ENCODE data around the gene STXBP6. TPM values are rescaled to one million over a fixed set of nuclear protein-coding genes. Genes with fewer than 3 reads are reported as not detected.

STXBP6 gene
- total RNA-seq, 2 donors from 2014 or later, result not detected

- Mint-ChIP-seq H3K4me3 (no peak overlapping the region), H3K36me3 (ENCODE audit: insufficient read depth in 2 of 2) (no peaks in the 10 kb centered on the region), H3K9me3 (no peaks in the 10 kb centered on the region), H3K4me1 (ENCODE audit: low read depth) (no peaks in the 10 kb centered on the region), H3K27me3 (ENCODE audit: low read depth) (no peaks in the 10 kb centered on the region), H3K27ac (no peak overlapping the region)
- ATAC-seq (replicated peaks in 1 of 2), result no peak
- DNase-seq, result no peak
Observed at GRCh38 chr14:24866067-24866639, 183.8 kb downstream of the STXBP6 start.

DNA sequence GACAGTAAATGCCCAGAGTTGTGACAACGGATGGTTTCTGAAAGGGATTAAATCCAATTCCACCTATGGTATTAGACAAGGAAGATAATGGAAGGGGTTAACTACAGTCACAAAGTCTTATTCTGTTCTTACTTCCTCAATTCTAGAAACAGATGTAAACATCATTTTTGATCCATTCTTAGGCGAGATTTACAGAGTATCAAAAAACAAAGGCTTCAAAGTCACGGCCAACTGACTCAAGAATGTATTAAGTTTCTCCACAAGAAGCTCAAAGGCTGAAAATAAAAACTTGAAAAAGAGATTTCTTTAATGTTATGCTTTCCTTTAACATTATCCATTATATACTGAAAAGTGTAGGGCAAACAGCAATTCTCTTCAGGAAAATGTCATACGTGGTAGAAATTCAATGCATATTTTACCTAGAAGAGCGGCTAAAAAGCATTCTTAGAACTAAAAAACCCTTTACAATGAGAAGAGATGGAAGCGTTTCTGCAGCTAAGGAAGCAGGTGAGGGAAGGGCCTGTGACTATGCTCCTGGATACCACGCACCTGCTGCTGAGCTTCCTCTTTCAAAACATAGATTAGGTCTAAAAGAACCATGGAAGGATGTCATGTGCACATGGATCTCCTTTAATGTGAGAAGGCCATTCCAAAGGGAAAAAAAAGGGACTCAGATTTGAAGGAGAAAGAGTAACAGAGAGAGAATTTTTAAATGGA is 185.8 kb downstream of the STXBP6 start:
- no peaks in the 10 kb centered on the region for H3K4me1 Mint-ChIP-seq (ENCODE audit: low read depth)

GRCh38 chr14:24861083-24861630 is 188.8 kb downstream of the STXBP6 start:
- Mint-ChIP-seq H3K27ac (no peak overlapping the region), H3K4me1 (ENCODE audit: low read depth) (no peaks in the 10 kb centered on the region), H3K4me3 (no peak overlapping the region), H3K36me3 (ENCODE audit: insufficient read depth in 2 of 2) (no peaks in the 10 kb centered on the region), H3K27me3 (ENCODE audit: low read depth) (peaks cover 20% of the 10 kb centered on the region), H3K9me3 (no peaks in the 10 kb centered on the region)
- no peak for DNase-seq
- ATAC-seq (replicated peaks in 1 of 2), result no peak

More for the DNA sequence above, 185.8 kb downstream of the STXBP6 start:
- no peak for ATAC-seq (replicated peaks in 1 of 2)
- H3K27me3 Mint-ChIP-seq (ENCODE audit: low read depth), result peaks cover 12% of the 10 kb centered on the region
- H3K27ac Mint-ChIP-seq, result no peak overlapping the region
- DNase-seq, result no peak
- no peaks in the 10 kb centered on the region for H3K36me3 Mint-ChIP-seq (ENCODE audit: insufficient read depth in 2 of 2)
- H3K4me3 Mint-ChIP-seq, result no peak overlapping the region
- no peaks in the 10 kb centered on the region for H3K9me3 Mint-ChIP-seq

DNA sequence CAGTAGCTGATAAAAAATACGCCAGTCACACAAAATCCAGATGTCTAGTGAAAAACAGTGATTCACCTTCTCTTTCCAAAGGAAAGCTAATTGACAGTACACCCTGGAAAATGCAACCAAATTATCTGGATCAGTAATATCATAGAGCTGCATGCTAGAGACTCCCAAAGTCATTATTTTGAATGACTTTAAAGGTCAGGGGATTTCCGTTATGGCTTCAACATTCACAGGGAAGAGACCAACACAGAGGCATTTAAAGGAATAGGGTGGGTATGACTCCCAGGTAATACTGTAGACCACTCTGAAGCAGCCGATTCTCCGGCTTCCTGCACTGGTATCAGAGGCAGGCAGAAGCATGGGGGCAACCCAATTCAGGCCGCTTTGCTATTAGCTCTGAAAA is 190.4 kb downstream of the STXBP6 start:
- Mint-ChIP-seq H3K36me3 (ENCODE audit: insufficient read depth in 2 of 2) (no peaks in the 10 kb centered on the region), H3K27ac (no peak overlapping the region), H3K4me3 (no peak overlapping the region), H3K27me3 (ENCODE audit: low read depth) (peaks cover 20% of the 10 kb centered on the region), H3K4me1 (ENCODE audit: low read depth) (no peaks in the 10 kb centered on the region), H3K9me3 (no peaks in the 10 kb centered on the region)
- ATAC-seq (replicated peaks in 1 of 2) (no peak), DNase-seq (no peak)

DNA sequence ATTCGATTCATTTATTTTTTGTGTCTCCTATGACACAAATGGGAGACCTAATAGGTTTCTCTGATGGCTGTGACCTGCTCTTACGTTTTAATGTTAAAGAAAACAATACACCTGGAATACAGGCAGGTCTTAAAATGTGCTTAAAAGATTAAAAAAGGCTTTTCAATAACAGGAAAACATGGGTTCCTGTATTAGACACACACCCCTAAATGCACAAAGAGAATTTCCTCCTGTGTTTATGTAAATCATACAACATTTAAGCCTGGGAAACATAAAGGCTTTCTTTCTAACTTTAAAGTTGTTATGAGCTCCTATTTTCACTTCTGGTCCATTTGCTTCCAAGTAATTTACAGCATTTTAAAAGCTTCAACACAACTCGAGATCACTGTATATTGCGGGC is 191.3 kb downstream of the STXBP6 start:
- DNase-seq, result no peak
- Mint-ChIP-seq H3K27me3 (ENCODE audit: low read depth) (peaks cover 25% of the 10 kb centered on the region), H3K4me1 (ENCODE audit: low read depth) (no peaks in the 10 kb centered on the region), H3K36me3 (ENCODE audit: insufficient read depth in 2 of 2) (no peaks in the 10 kb centered on the region), H3K27ac (no peak overlapping the region), H3K9me3 (no peaks in the 10 kb centered on the region), H3K4me3 (no peak overlapping the region)
- ATAC-seq (replicated peaks in 1 of 2), result no peak

GRCh38 chr14:24858052-24858451 is 191.9 kb downstream of the STXBP6 start:
- ATAC-seq (replicated peaks in 1 of 2) (no peak), DNase-seq (no peak)
- Mint-ChIP-seq H3K36me3 (ENCODE audit: insufficient read depth in 2 of 2) (no peaks in the 10 kb centered on the region), H3K27ac (no peak overlapping the region), H3K27me3 (ENCODE audit: low read depth) (peaks cover 29% of the 10 kb centered on the region), H3K9me3 (no peaks in the 10 kb centered on the region), H3K4me3 (no peak overlapping the region), H3K4me1 (ENCODE audit: low read depth) (no peaks in the 10 kb centered on the region)

DNA sequence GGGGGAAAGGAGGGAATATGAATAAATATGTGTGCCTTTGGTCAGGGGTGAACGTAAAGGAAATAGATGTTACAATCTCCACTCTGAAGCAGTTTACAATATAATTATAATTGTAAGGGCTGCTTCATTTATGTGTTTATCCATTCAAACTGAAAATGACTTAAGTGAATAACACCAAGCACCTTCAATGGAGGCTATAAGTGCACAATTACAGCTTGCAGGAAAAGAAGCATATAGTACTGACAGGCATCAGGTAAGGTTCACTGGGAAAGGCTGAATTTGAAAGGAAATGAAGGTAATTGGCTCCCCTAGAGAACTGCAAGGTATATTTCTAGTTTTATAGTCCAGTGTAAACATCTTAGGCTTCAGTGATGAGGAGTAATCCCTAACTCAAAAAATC is 192.7 kb downstream of the STXBP6 start:
- no peak overlapping the region for H3K27ac Mint-ChIP-seq
- no peaks in the 10 kb centered on the region for H3K4me1 Mint-ChIP-seq (ENCODE audit: low read depth)
- H3K36me3 Mint-ChIP-seq (ENCODE audit: insufficient read depth in 2 of 2), result no peaks in the 10 kb centered on the region
- no peaks in the 10 kb centered on the region for H3K9me3 Mint-ChIP-seq
- H3K4me3 Mint-ChIP-seq, result no peak overlapping the region
- ATAC-seq (replicated peaks in 1 of 2) (no peak), DNase-seq (no peak)
- peaks cover 29% of the 10 kb centered on the region for H3K27me3 Mint-ChIP-seq (ENCODE audit: low read depth)

GRCh38 chr14:24853446-24853845 is 196.5 kb downstream of the STXBP6 start:
- Mint-ChIP-seq H3K4me1 (ENCODE audit: low read depth) (no peaks in the 10 kb centered on the region), H3K4me3 (no peak overlapping the region), H3K27ac (no peak overlapping the region), H3K27me3 (ENCODE audit: low read depth) (peaks cover 17% of the 10 kb centered on the region), H3K9me3 (no peaks in the 10 kb centered on the region), H3K36me3 (ENCODE audit: insufficient read depth in 2 of 2) (no peaks in the 10 kb centered on the region)
- no peak for DNase-seq
- ATAC-seq (replicated peaks in 1 of 2), result no peak

DNA sequence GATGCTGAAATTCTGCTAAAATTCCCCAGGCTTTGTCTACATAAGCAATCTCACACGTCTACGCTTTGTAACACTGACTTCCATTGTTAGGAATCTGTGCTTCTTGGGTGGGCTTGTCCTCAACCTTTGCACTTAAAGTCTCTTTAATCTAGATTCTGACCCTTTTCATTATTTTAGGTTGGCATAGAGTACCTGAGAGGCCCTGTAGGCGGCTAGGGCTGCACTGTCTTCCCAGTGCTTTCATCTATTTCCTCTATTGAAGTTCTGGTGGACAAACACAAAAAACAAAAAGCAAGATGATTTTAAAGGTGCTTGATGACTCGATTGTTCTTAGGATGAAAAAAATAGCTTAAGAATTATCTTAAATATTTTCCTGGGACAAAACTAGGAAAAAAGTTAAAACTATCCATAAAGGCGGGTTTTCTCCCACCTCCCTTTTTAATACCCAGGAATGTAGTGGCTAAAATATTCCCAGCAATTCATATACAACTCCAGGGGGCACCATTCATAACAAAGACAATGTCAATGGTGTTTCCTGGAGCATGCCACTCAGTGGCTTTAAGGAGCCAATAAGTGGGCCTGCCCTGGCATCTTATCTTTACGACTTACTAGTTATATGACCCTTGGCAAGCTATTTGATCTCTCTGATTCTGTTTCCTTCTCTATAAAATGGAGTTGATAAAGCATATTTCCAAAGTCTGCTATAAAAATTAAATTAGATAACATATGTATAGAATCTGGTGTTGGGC is 197.5 kb downstream of the STXBP6 start:
- no peak for DNase-seq
- Mint-ChIP-seq H3K4me3 (no peak overlapping the region), H3K36me3 (ENCODE audit: insufficient read depth in 2 of 2) (no peaks in the 10 kb centered on the region), H3K27me3 (ENCODE audit: low read depth) (peaks cover 21% of the 10 kb centered on the region), H3K27ac (no peak overlapping the region), H3K9me3 (no peaks in the 10 kb centered on the region), H3K4me1 (ENCODE audit: low read depth) (no peaks in the 10 kb centered on the region)
- no peak for ATAC-seq (replicated peaks in 1 of 2)

- no peaks in the 10 kb centered on the region for H3K36me3 Mint-ChIP-seq (ENCODE audit: insufficient read depth in 2 of 2)
- DNase-seq, result no peak
- no peak overlapping the region for H3K4me3 Mint-ChIP-seq
- no peak overlapping the region for H3K27ac Mint-ChIP-seq
- ATAC-seq (replicated peaks in 1 of 2), result no peak
- H3K9me3 Mint-ChIP-seq, result no peaks in the 10 kb centered on the region
- H3K4me1 Mint-ChIP-seq (ENCODE audit: low read depth), result no peaks in the 10 kb centered on the region
- peaks cover 19% of the 10 kb centered on the region for H3K27me3 Mint-ChIP-seq (ENCODE audit: low read depth)
Observed at GRCh38 chr14:24851837-24852236, 198.1 kb downstream of the STXBP6 start.

DNA sequence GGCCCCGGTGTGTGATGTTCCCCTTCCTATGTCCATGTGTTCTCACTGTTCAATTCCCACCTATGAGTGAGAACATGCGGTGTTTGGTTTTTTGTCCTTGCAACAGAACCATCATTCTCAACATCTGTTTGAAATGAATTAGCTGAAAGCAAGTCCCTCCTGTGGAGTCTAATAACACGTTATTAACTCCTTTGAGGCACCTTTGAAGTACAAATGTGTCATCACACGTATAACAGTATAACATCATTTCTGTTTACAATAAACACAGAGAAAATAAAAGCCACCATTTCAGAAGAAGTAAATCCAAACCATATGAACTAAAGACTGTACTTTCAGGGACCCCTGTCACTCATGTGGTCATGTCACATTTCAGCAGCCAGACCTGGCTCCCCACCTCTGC is 198.5 kb downstream of the STXBP6 start:
- Mint-ChIP-seq H3K4me3 (no peak overlapping the region), H3K4me1 (ENCODE audit: low read depth) (no peaks in the 10 kb centered on the region), H3K9me3 (no peaks in the 10 kb centered on the region), H3K27me3 (ENCODE audit: low read depth) (peaks cover 16% of the 10 kb centered on the region), H3K36me3 (ENCODE audit: insufficient read depth in 2 of 2) (no peaks in the 10 kb centered on the region), H3K27ac (no peak overlapping the region)
- DNase-seq (no peak), ATAC-seq (replicated peaks in 1 of 2) (no peak)

GRCh38 chr14:24850072-24850471 is 199.9 kb downstream of the STXBP6 start:
- Mint-ChIP-seq H3K27ac (no peak overlapping the region), H3K4me1 (ENCODE audit: low read depth) (no peaks in the 10 kb centered on the region), H3K27me3 (ENCODE audit: low read depth) (peaks cover 22% of the 10 kb centered on the region), H3K4me3 (no peak overlapping the region), H3K36me3 (ENCODE audit: insufficient read depth in 2 of 2) (no peaks in the 10 kb centered on the region), H3K9me3 (no peaks in the 10 kb centered on the region)
- ATAC-seq (replicated peaks in 1 of 2) (no peak), DNase-seq (no peak)

DNA sequence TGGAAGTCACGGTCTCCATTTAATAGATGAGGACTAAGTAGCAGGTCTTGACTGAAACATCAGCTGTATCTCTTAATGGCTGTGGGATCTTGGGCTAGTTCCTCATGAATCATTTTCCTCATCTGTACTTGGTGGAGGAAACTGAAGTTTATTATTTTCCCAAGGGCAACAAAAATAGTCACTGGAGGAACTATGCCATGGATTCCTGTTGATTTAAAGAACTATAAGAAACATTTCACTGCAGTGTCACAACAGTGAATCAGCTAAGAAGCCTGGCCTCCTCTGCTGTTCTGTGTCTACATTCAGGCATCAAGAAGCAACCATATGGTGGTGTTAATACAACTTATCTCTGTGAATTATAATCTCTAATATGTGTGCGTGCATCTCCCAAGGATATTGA is 200.5 kb downstream of the STXBP6 start:
- peaks cover 22% of the 10 kb centered on the region for H3K27me3 Mint-ChIP-seq (ENCODE audit: low read depth)
- H3K27ac Mint-ChIP-seq, result no peak overlapping the region
- DNase-seq, result no peak
- H3K9me3 Mint-ChIP-seq, result no peaks in the 10 kb centered on the region
- no peak for ATAC-seq (replicated peaks in 1 of 2)
- H3K36me3 Mint-ChIP-seq (ENCODE audit: insufficient read depth in 2 of 2), result no peaks in the 10 kb centered on the region
- H3K4me1 Mint-ChIP-seq (ENCODE audit: low read depth), result no peaks in the 10 kb centered on the region
- H3K4me3 Mint-ChIP-seq, result no peak overlapping the region
